ENCODE measurements around the gene HAGHL. TPM values are rescaled to one million over a fixed set of nuclear protein-coding genes. Genes with fewer than 3 reads are reported as not detected.

Gene HAGHL
- total and polyA plus RNA-seq, 4 experiments from 2014 or later: 2.2 to 24.4 (median 10.6) TPM

DNA sequence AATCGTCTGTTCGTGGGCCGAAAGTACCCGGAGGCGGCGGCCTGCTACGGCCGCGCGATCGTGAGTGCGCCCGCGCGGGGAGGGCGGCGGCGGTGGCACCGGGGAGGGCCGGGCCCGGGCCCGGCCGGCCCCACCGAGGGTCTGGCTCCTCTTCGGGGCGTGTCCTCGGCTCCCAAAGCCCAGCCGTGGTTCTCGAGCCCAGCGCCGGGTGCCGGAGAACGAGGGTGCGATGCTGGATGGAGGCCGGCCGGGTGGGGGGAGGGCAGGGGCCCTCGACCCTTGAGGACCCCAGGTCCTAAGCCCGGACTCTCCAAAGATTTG is 46.3 kb upstream of the HAGHL start:
- Mint-ChIP-seq H3K27ac (peak overlapping the region in 3 of 7 donors; percentile 57 to 89 (median 62)), H3K9me3 (peaks cover 0 to 1% (median 0%) of the 10 kb centered on the region in 8 donors), H3K36me3 (peaks cover 4 to 19% of the 10 kb centered on the region in 2 donors), H3K27me3 (no peaks in the 10 kb centered on the region), H3K4me1 (peaks cover 5 to 46% (median 32%) of the 10 kb centered on the region in 4 donors), H3K4me3 (peak overlapping the region; percentile 71 to 84 (median 78))
- Histone ChIP-seq H3K4me3 (ENCODE audit: low read length in 2 of 2) (peak overlapping the region; percentile 14 to 62), H3K36me3 (ENCODE audit: insufficient read depth, low read length) (peaks cover 12% of the 10 kb centered on the region), H3K27me3 (ENCODE audit: insufficient read depth, low read length) (no peaks in the 10 kb centered on the region), H3K27ac (ENCODE audit: low read depth, low read length) (peak overlapping the region; percentile 70), H3K9me3 (ENCODE audit: control insufficient read depth in 1 of 2, low read length in 2 of 2) (no peaks in the 10 kb centered on the region), H3K4me1 (ENCODE audit: insufficient read depth, low read length) (peaks cover 51% of the 10 kb centered on the region)
- ChIA-PET POLR2A (ENCODE audit: partially characterized antibody) (interaction anchor here (0.7 to 10.2 kb wide), 13 partner anchors 9 to 96 kb away, joined by 3 to 212 read pairs (median 5); partner anchors contain the start of genes CCDC78, MCRIP2, METTL26 and RHOT2), CTCF (ENCODE audit: partially characterized antibody) (no interaction called here)
- intact Hi-C loops (cut with micrococcal nuclease): no loop called here
- no peak for DNase-seq

DNA sequence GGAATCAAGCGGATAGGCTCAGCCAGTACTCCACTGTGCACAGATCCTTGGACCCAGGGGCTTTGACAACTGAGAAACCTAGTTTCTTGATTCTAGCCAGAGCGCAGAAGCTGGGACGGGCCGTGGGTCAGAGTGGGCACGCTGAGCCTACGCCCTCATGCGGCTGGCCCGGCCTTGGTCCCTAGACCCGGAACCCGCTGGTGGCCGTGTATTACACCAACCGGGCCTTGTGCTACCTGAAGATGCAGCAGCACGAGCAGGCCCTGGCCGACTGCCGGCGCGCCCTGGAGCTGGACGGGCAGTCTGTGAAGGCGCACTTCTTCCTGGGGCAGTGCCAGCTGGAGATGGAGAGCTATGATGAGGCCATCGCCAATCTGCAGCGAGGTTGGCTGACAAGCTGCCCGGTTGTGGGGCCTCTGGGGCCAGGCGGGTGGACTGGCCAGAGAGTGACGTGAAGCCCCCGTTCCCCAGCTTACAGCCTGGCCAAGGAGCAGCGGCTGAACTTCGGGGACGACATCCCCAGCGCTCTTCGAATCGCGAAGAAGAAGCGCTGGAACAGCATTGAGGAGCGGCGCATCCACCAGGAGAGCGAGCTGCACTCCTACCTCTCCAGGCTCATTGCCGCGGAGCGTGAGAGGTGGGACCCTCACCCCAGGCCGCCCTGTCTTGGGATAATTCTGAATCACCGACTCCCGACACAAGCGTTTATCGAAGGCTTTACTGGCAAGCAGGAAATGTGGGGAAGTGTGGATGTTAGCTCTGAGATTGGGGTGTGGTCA is 45.8 kb upstream of the HAGHL start:
- Mint-ChIP-seq H3K27ac (peak overlapping the region in 6 of 7 donors; percentile 22 to 89 (median 56)), H3K4me1 (peaks cover 5 to 49% (median 33%) of the 10 kb centered on the region in 4 donors), H3K9me3 (peaks cover 0 to 1% (median 0%) of the 10 kb centered on the region in 8 donors), H3K36me3 (peaks cover 4 to 19% of the 10 kb centered on the region in 2 donors), H3K27me3 (no peaks in the 10 kb centered on the region), H3K4me3 (peak overlapping the region; percentile 69 to 84 (median 76))
- H3K27ac ChIP-seq (ENCODE audit: low read depth, low read length): peak overlapping the region; percentile 70
- peaks cover 56% of the 10 kb centered on the region for H3K4me1 ChIP-seq (ENCODE audit: insufficient read depth, low read length)
- no peak for DNase-seq
- ChIA-PET CTCF (ENCODE audit: partially characterized antibody) (no interaction called here), POLR2A (ENCODE audit: partially characterized antibody) (interaction anchor here (0.9 to 10.2 kb wide), 12 partner anchors 9 to 97 kb away, joined by 3 to 212 read pairs (median 4); partner anchors contain the start of genes ANTKMT, CCDC78, METTL26 and RHOT2)
- H3K36me3 ChIP-seq (ENCODE audit: insufficient read depth, low read length): peaks cover 12% of the 10 kb centered on the region
- H3K27me3 ChIP-seq (ENCODE audit: insufficient read depth, low read length): no peaks in the 10 kb centered on the region
- intact Hi-C loops (cut with micrococcal nuclease): no loop called here
- no peaks in the 10 kb centered on the region for H3K9me3 ChIP-seq (ENCODE audit: control insufficient read depth in 1 of 2, low read length in 2 of 2)
- peak overlapping the region; percentile 14 to 62 for H3K4me3 ChIP-seq (ENCODE audit: low read length in 2 of 2)

DNA sequence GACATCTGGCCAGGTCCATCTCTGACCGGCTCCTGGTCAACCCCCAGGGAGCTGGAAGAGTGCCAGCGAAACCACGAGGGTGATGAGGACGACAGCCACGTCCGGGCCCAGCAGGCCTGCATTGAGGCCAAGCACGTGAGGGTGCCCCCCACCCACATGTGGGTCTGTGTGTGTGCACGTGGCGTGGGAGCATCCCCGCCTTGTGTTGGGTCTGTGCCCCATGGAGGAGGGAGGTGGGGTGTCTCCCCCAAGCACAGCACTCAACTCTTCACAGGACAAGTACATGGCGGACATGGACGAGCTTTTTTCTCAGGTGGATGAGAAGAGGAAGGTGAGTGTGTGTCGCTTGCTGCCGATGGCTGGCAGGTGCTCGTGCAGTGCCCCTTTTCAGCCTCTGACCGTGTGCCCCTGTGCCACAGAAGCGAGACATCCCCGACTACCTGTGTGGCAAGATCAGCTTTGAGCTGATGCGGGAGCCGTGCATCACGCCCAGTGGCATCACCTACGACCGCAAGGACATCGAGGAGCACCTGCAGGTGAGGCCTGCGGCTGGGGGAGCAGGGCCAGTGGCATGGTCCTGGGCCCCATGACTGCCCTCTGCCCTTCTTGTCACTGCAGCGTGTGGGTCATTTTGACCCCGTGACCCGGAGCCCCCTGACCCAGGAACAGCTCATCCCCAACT is 45.0 kb upstream of the HAGHL start:
- Mint-ChIP-seq H3K4me1 (peaks cover 5 to 45% (median 29%) of the 10 kb centered on the region in 4 donors), H3K27ac (peak overlapping the region in 5 of 7 donors; percentile 36 to 91 (median 84)), H3K27me3 (no peaks in the 10 kb centered on the region), H3K36me3 (peaks cover 4 to 17% of the 10 kb centered on the region in 2 donors), H3K4me3 (peak overlapping the region; percentile 65 to 88 (median 74)), H3K9me3 (peaks cover 0 to 1% (median 0%) of the 10 kb centered on the region in 8 donors)
- ChIA-PET CTCF (ENCODE audit: partially characterized antibody) (no interaction called here), POLR2A (ENCODE audit: partially characterized antibody) (interaction anchor here (0.9 to 10.2 kb wide), 8 partner anchors 10 to 46 kb away, joined by 3 to 212 read pairs (median 5); partner anchors contain the start of genes ANTKMT, METTL26, RHOT2 and WDR24)
- Histone ChIP-seq H3K9me3 (ENCODE audit: control insufficient read depth in 1 of 2, low read length in 2 of 2) (no peaks in the 10 kb centered on the region), H3K36me3 (ENCODE audit: insufficient read depth, low read length) (peaks cover 12% of the 10 kb centered on the region), H3K4me1 (ENCODE audit: insufficient read depth, low read length) (peaks cover 57% of the 10 kb centered on the region), H3K4me3 (ENCODE audit: low read length in 2 of 2) (peak overlapping the region in 1 of 2 donors; percentile 62), H3K27me3 (ENCODE audit: insufficient read depth, low read length) (no peaks in the 10 kb centered on the region), H3K27ac (ENCODE audit: low read depth, low read length) (no peak overlapping the region)
- DNase-seq: no peak
- intact Hi-C loops (cut with micrococcal nuclease): no loop called here

DNA sequence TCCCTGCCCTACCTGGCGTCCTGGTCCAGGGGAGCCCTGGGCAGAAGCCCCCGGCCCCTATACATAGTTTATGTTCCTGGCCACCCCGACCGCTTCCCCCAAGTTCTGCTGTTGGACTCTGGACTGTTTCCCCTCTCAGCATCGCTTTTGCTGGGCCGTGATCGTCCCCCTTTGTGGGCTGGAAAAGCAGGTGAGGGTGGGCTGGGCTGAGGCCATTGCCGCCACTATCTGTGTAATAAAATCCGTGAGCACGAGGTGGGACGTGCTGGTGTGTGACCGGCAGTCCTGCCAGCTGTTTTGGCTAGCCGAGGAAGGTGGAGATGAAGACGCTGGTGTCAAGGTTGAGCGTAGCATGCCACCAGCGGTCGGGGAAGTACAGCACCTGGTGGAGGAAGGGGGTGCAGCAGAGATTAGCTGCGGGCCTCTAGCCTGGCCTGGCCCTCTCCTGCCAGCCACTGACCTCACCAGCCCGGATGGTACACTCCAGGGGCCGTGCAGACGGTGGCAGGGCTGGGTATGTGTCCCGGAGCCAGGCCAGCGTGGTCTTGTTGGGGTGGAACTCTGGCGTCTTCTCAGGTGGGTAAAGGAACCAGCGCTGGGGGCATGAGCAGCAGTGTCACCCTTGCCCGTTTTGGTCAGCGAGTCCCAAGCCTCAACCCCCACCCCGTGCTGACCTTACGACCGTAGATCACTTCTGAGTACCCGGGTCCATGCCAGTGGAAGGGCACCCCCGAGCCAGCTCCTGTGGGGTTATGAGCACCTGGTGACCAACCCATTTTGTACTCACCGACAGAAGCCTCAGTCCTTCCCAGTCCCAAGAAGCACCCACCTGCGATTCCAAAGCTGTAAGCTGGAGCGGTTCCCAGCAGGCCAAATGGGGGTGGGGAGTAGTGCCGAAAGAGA is 44.2 kb upstream of the HAGHL start:
- peak overlapping the region in 6 of 7 donors; percentile 13 to 91 (median 80) for H3K27ac Mint-ChIP-seq
- H3K9me3 Mint-ChIP-seq: peaks cover 0 to 1% (median 0%) of the 10 kb centered on the region in 8 donors

DNA sequence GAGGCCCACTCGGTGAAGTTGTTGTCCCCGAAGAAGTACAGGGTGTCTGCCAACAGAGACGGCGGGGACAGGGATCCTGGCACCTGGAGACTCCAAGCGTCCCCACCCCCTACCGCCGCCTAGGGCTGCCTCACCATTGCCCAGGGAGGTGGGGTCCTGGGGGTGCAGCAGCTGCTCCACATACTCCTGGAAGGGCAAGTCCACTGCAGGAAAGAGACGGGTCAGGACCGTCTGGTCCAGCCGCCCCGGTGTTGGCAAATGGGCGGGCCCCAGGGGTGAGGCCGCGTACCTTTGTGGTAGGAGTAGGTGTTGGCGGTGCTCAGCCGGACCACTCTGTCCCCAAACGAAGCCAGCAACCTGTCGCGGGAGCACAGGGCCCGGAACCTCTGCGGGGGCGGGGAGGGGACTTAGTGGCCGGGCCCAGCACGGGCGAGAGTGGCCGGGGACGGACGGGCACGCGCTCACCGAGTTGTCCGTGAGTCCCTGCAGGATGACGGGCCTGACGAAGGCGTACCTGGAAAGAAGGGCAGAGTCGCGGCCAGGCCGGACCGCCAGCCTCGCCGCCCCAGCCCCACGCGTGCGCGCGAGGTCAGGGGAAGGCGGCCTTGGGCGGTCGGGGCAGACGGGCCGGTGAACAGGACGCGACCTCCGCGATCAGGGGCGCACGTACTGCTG is 43.4 kb upstream of the HAGHL start:
- Histone ChIP-seq H3K9me3 (ENCODE audit: control insufficient read depth in 1 of 2, low read length in 2 of 2) (no peaks in the 10 kb centered on the region), H3K4me1 (ENCODE audit: insufficient read depth, low read length) (peaks cover 57% of the 10 kb centered on the region), H3K4me3 (ENCODE audit: low read length in 2 of 2) (peak overlapping the region in 1 of 2 donors; percentile 62), H3K36me3 (ENCODE audit: insufficient read depth, low read length) (peaks cover 12% of the 10 kb centered on the region), H3K27ac (ENCODE audit: low read depth, low read length) (peak overlapping the region; percentile 70), H3K27me3 (ENCODE audit: insufficient read depth, low read length) (no peaks in the 10 kb centered on the region)
- POLR2A ChIA-PET (ENCODE audit: partially characterized antibody): interaction anchor here (1.0 to 10.2 kb wide), 9 partner anchors 8 to 47 kb away, joined by 3 to 212 read pairs (median 7); partner anchors contain the start of genes RHBDL1, RHOT2 and WDR24
- Mint-ChIP-seq H3K27ac (peak overlapping the region in 6 of 7 donors; percentile 42 to 91 (median 62)), H3K4me1 (peaks cover 5 to 43% (median 27%) of the 10 kb centered on the region in 4 donors), H3K36me3 (peaks cover 4 to 17% of the 10 kb centered on the region in 2 donors), H3K9me3 (peaks cover 0 to 1% (median 0%) of the 10 kb centered on the region in 8 donors), H3K27me3 (no peaks in the 10 kb centered on the region), H3K4me3 (peak overlapping the region; percentile 41 to 77 (median 67))
- intact Hi-C loops (cut with micrococcal nuclease): loop anchor here (1.0 to 2.0 kb wide), 2 partner anchors 15 to 35 kb away; partner anchors contain the start of genes RHOT2 and WDR90
- CTCF ChIA-PET (ENCODE audit: partially characterized antibody): no interaction called here
- no peak for DNase-seq

More for the DNA sequence above, 44.2 kb upstream of the HAGHL start:
- Histone ChIP-seq H3K36me3 (ENCODE audit: insufficient read depth, low read length) (peaks cover 12% of the 10 kb centered on the region), H3K27me3 (ENCODE audit: insufficient read depth, low read length) (no peaks in the 10 kb centered on the region), H3K9me3 (ENCODE audit: control insufficient read depth in 1 of 2, low read length in 2 of 2) (no peaks in the 10 kb centered on the region), H3K4me3 (ENCODE audit: low read length in 2 of 2) (no peak overlapping the region), H3K27ac (ENCODE audit: low read depth, low read length) (peak overlapping the region; percentile 70), H3K4me1 (ENCODE audit: insufficient read depth, low read length) (peaks cover 55% of the 10 kb centered on the region)
- intact Hi-C loops (cut with micrococcal nuclease): no loop called here
- no peaks in the 10 kb centered on the region for H3K27me3 Mint-ChIP-seq
- H3K36me3 Mint-ChIP-seq: peaks cover 4 to 17% of the 10 kb centered on the region in 2 donors
- H3K4me1 Mint-ChIP-seq: peaks cover 5 to 43% (median 27%) of the 10 kb centered on the region in 4 donors
- POLR2A ChIA-PET (ENCODE audit: partially characterized antibody): interaction anchor here (0.9 to 10.2 kb wide), 5 partner anchors 10 to 47 kb away, joined by 3 to 212 read pairs (median 6); partner anchors contain the start of genes METTL26, RHOT2 and WDR24
- CTCF ChIA-PET (ENCODE audit: partially characterized antibody): no interaction called here
- no peak for DNase-seq
- peak overlapping the region; percentile 63 to 88 (median 70) for H3K4me3 Mint-ChIP-seq

Measured in CD4-positive, alpha-beta memory T cell (primary cell).